DMS 273 (cell line): ENCODE results near the gene AUTS2.

Source experiments
- DNase-seq: peaks from one replicate; lab custom pipeline; 2025; ENCODE audit not compliant: unreplicated experiment; lab: John Stamatoyannopoulos, UW

AUTS2 gene

GRCh38 chr7:69843653-69844052 lies 245.4 kb downstream of the AUTS2 start:
- no peak for DNase-seq

- no peak for DNase-seq
These were observed 246.1 kb downstream of the AUTS2 start for GRCh38 chr7:69844264-69844868.

- DNase-seq = peak; percentile 14
These were observed 247.6 kb downstream of the AUTS2 start for GRCh38 chr7:69845721-69846495.

GRCh38 chr7:69847921-69848612 lies 249.8 kb downstream of the AUTS2 start:
- DNase-seq = no peak

- DNase-seq = no peak
These were observed 251.0 kb downstream of the AUTS2 start for GRCh38 chr7:69849268-69849667.

GRCh38 chr7:69857014-69857413 lies 258.7 kb downstream of the AUTS2 start:
- no peak for DNase-seq

GRCh38 chr7:69858471-69858870 lies 260.2 kb downstream of the AUTS2 start:
- DNase-seq = no peak

- no peak for DNase-seq
These were observed 261.1 kb downstream of the AUTS2 start for GRCh38 chr7:69859342-69859741.

GRCh38 chr7:69860486-69860885 lies 262.2 kb downstream of the AUTS2 start:
- no peak for DNase-seq

- no peak for DNase-seq
These were observed 262.8 kb downstream of the AUTS2 start for GRCh38 chr7:69860941-69861622.

- DNase-seq = no peak
These were observed 264.3 kb downstream of the AUTS2 start for GRCh38 chr7:69862413-69863064.

GRCh38 chr7:69864274-69864673 lies 266.0 kb downstream of the AUTS2 start:
- peak; percentile 77 for DNase-seq

GRCh38 chr7:69864822-69865221 lies 266.5 kb downstream of the AUTS2 start:
- no peak for DNase-seq

GRCh38 chr7:69868921-69869320 lies 270.6 kb downstream of the AUTS2 start:
- no peak for DNase-seq

GRCh38 chr7:69871213-69871885 lies 273.1 kb downstream of the AUTS2 start:
- DNase-seq = no peak

- DNase-seq = no peak
These were observed 273.8 kb downstream of the AUTS2 start for GRCh38 chr7:69871886-69872569.

GRCh38 chr7:69873512-69873911 lies 275.2 kb downstream of the AUTS2 start:
- no peak for DNase-seq

- DNase-seq = no peak
These were observed 279.7 kb downstream of the AUTS2 start for GRCh38 chr7:69878015-69878414.

GRCh38 chr7:69878591-69878990 lies 280.3 kb downstream of the AUTS2 start:
- no peak for DNase-seq

- no peak for DNase-seq
These were observed 281.7 kb downstream of the AUTS2 start for GRCh38 chr7:69879989-69880388.
